GM18502 (cell line): Measurements from ENCODE around the gene ATP9A.
"Not testable (repeated sequence)": the region's sequence is repeated elsewhere in the genome, so short reads cannot be mapped to it uniquely, and the experiment has no call there.

Experiments used
- ATAC-seq: cut with Tn5 transposase; IDR thresholded peaks from one replicate; pipeline ENCODE4 v1.9.1; 2021; ENCODE audit warnings: mild to moderate bottlenecking; ENCODE audit not compliant: unreplicated experiment, poor library complexity

Gene ATP9A

DNA sequence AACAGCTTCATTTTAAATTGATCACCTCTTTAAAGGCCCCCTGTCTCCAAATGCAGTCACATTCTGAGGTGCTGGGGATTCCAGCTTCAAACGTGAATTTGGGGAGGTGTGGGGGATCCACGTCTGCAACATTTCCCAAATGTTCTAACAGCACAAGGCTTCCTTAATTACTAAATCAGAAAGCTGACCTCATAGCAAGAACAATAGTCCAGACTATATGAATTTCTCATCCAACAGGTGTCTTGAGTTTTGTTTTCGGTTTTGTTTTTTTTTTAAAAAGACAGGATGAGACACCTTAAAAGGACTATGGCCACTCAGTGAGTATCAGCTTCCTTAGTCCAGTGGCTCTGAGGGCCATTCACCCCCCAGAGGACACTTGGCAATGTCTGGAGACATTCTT is 11.5 kb downstream of the ATP9A start:
- peak; percentile 55 for ATAC-seq

DNA sequence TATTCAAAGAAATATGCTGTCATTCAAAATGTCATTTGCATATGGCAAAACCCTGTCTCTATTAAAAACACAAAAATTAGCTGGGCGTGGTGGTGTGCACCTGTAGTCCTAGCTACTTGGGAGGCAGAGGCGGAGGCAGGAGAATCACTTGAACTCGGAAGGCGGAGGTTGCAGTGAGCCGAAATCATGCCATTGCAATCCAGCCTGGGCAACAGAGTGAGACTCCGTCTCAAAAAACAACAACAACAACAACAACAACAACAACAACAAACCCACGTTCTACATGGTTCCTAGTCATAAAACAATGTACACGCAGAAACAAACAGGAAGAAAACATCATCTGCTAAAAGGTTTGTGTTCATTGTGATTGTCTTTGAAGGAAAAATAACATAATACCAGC is 15.0 kb downstream of the ATP9A start:
- ATAC-seq = not testable (repeated sequence)

DNA sequence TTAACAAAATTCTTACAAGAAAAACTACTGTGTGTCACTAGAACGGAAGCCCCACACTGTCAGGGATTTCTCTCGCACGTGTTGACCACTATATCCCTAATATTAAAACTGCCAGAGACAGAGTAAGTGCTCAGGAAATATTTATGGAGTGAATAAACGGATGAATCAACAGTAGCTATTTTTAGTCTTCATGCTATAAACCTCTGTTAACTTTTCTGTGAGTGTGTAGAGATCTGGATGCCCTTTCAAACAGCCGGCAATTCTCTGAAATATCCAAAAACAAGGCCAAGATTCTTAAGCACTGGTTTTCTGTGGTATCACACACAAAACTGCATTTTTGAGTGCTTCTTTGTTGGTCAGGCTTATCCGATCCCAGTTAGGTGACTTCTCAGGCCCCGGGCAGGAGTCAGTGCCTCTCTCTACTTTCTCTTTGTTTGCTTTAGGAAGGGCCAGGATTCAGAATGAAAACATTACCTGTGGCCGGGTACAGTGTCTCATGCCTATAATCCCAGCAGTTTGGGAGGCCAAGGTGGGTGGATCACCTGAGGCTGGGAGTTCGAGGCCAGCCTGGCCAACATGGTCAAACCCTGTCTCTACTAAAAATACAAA is 15.7 kb downstream of the ATP9A start:
- ATAC-seq = no peak

- ATAC-seq = no peak
Measured at GRCh38 chr20:51750770-51751388, 17.3 kb downstream of the ATP9A start.

- ATAC-seq = no peak
Measured at GRCh38 chr20:51750037-51750769, 18.0 kb downstream of the ATP9A start.

- no peak for ATAC-seq
Measured at GRCh38 chr20:51749674-51750036, 18.5 kb downstream of the ATP9A start.

DNA sequence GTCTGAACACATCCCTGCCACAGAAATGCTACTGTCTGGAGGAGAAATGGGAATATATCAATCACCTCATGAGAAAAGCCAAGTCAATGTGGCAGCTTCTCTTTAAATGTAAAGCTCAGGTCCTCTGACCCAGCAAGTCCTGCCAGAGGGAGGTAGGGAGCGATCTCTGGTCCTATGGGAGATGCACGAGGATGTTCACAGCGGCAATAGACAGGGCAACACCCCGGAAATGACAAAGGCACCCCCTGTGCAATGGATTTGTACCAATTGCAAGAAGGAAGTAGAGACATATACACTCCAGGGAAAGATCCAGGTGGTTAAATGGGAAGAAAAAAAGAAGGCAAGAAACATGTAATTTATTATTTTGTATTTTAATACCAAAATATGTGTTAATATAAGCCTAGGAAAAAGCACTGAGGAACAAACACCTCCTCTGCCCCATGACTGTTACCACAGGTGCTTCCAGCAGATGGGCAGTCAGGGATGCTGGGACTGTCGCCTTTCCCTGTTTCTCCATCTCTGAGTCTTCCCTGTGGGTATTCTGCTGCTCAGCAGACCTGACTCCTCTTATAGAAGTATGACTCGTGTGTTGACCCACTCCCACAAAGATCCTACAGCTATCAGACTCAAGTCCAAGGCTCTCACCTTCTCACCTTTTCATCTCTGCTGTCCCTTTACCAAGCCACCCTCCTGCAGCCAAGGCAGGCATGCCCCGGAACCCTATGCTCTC is 20.8 kb downstream of the ATP9A start:
- no peak for ATAC-seq

DNA sequence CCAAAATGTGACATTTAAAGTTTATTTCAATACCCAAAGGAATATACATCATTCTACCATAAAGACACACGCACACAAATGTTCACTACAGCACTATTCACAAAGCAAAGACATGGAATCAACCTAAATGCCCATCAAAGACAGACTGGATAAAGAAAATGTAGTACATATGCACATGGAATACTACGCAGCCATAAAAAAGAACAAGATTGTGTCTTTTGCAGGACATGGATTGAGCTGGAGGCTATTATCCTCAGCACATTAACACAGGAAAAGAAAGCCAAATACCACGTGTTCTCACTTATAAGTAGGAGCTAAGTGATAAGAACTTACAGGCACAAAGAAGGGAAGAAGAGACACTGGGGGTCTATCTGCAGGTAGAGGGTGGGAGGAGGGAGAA is 22.4 kb downstream of the ATP9A start:
- no peak for ATAC-seq

GRCh38 chr20:51740838-51741237 is 27.4 kb downstream of the ATP9A start:
- no peak for ATAC-seq

- ATAC-seq = not testable (repeated sequence)
Measured at GRCh38 chr20:51740308-51740707, 27.9 kb downstream of the ATP9A start.

DNA sequence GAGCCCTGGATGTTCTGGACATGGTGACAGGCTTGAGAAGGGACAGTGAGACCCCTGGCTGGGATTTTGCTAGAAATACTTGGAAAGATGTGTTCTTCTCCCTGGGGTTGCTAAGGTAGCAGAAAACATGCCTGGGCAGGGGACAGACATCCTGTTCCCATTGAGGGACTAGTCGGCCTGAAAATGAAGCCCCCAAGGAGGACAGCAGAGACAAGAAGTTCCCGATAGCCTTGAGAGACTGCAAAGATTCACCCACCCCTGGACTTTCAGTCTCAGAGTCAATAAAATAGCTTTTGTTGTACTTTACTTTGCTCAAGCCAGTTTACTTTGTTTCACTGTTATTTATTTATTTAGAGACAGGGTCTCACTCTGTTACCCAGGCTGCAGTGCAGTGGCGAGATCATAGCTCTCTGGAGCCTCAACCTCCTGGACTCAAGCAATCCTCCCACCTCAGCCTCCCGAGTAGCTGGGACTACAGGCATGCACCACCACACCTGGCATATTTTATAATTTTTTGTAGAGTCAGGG is 28.4 kb downstream of the ATP9A start:
- ATAC-seq = no peak

GRCh38 chr20:51738877-51739447 is 29.2 kb downstream of the ATP9A start:
- no peak for ATAC-seq

- not testable (repeated sequence) for ATAC-seq
Measured at GRCh38 chr20:51738261-51738660, 29.9 kb downstream of the ATP9A start.

GRCh38 chr20:51736947-51737346 is 31.2 kb downstream of the ATP9A start:
- ATAC-seq = no peak

DNA sequence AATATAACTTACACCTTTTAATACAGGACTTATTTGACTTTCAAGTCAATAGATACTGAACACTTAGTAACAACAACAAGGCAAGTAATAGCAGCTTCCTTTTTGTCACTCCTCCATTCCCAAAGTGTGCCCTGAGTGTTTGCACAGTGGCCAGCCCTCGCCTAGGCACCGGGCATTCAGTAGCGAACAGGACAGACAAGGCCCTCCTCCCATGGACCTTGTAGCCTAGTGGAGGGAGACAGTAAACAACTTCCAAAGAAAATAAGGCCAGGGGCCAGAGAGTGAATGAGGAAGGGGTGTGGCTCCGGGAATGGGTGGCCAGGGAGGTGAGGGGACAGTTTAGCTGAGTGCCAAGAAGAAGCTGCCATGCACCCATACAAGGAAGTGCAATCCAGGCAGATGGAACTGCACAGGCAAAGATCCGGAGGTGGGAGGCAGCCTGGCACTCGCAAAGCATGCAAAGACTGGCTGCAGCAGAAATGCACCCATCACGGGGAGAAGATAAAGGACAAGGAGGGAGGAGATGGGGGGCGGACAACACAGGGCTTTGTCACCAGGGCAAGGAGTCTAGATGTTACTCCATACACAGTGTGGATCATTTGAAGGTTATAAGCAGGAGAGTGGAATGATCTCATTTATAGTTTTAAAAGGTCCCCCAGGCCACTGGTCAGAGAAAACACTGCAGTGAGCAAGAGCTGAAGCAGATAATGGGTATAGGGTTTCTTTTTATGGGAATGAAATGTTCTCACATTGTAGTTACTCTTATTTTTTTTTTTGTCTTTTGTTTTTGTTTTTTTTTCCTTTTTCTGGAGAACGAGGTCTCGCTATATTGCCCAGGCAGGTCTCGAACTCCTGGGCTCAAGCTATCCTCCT is 32.2 kb downstream of the ATP9A start:
- ATAC-seq = no peak

DNA sequence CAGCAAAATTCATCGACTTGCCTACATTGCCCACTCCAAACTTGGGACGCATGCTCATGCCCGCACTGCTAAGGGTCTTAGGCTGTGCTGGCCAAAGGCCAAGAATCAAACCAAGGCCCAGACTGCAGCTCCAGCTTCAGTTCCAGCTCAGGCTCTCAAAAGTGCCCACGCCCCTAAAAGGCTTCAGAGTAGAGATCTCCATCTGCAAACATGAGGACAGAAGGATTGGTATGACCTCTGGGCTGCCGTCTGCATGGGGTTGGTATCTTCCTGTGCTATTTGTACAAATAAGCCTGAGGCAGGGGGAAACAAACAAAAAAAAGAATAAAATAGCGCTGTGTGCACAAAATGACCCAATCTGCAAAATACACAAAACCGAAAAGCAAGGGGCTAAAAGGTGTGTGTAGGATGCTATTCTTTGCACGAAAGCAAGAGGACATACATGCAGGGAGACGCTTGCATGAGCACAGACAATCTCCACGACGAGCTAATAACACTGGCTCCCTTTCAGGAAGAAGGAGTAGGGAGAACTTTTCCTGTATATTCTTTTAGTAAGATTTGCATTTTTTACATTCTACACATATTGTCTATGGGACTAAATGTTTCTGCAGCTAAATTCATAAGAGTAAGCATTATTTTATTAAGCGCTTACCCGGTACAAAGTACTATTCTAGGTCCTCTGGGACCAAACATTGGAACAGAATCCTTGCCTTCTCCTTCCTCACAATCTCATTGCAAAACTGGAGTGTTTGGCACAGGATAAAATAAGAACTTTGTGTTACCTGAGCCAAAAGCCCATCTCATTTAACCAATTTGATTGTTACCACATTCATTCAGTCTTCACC is 33.1 kb downstream of the ATP9A start:
- ATAC-seq = no peak

DNA sequence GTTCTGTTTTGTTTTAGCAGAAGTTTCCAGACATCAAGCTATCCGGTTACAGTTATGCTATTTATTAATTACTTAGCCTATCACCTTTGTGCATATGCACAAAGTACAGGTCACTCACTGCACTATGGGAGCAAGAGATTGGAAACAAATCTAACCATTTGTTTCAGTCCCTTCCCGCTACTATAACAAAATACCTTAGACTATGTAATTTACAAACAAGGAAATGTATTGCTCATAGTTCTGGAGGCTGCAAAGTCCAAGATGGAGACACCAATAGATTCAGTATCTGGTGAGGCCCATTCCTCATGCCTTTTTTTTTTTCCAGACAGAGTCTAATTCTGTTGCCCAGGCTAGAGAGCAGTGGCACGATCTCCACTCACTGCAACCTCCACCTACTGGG is 35.1 kb downstream of the ATP9A start:
- no peak for ATAC-seq

DNA sequence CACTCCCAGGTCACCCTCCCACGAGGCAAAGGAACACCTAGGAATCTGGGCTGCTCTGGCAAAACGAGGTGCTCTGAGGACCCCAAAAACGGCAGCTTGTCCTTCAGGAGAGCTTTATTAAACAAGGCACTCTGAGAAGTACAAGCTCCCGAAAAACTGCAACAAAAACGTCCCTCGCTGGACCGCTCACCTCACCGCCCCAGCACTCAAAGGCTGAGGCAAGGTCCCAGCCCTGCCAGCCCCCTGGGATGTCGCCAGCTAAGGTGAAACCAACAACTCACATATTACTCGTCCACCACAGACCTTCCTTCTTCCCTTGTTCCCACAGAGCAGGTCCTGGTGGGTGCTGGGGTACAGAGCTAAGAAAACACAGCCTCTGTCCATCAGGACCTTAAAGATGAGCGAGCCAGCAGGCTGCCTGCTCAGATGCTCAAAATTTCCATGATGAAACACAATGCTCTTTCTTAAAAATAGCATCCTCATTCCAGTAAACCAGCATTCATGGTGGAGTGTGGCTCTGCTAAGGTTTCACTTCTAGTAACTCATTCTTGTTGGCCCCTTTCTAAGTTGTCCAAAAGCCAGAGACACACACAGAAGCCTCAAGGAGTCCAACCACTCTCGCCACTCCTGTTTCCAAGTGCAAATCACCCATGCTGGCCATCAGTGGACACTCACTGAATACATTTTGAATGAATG is 35.9 kb downstream of the ATP9A start:
- ATAC-seq = no peak
